Thoracic aorta endothelial cell (primary cell): ENCODE measurements around the gene LINC01488. TPM values are rescaled to one million over a fixed set of nuclear protein-coding genes. Genes with fewer than 3 reads are reported as not detected.

Experiments used
- total RNA-seq: library from RNA; depleted of rRNA; stranded (reverse); fragments of >200 nt; gene quantifications from 2 replicates; pipeline ENCODE4 v1.2.3, GENCODE V29; 2012

LINC01488 gene
- not detected in 2 replicates for total RNA-seq

GRCh38 chr11:69481393-69481844, at the start of gene LINC01488:
LINC01488 (plus strand) TSS chr11:69481663.

Other genes with a start within 250 kb of the LINC01488 start
- 1.9 TPM in 2 replicates for gene MYEOV, start 187.5 kb upstream of the LINC01488 start, total RNA-seq
- gene CCND1, start 159.5 kb downstream of the LINC01488 start, total RNA-seq, result 288 and 295 TPM in 2 replicates
- gene LTO1, start 193.7 kb downstream of the LINC01488 start, total RNA-seq, result 23.2 and 23.8 TPM in 2 replicates
- not detected in 2 replicates for gene FGF19, start 222.4 kb downstream of the LINC01488 start, total RNA-seq